Measurements from ENCODE around the gene TMBIM1. TPM values are rescaled to one million over a fixed set of nuclear protein-coding genes. Genes with fewer than 3 reads are reported as not detected.
"Not testable (repeated sequence)": the region's sequence is repeated elsewhere in the genome, so short reads cannot be mapped to it uniquely, and the experiment has no call there.

Gene TMBIM1
- total RNA-seq, 5 donors from 2014 or later (not counting 1 experiment from before 2014, with no cell fraction given): 78.8 to 166 (median 144) TPM

DNA sequence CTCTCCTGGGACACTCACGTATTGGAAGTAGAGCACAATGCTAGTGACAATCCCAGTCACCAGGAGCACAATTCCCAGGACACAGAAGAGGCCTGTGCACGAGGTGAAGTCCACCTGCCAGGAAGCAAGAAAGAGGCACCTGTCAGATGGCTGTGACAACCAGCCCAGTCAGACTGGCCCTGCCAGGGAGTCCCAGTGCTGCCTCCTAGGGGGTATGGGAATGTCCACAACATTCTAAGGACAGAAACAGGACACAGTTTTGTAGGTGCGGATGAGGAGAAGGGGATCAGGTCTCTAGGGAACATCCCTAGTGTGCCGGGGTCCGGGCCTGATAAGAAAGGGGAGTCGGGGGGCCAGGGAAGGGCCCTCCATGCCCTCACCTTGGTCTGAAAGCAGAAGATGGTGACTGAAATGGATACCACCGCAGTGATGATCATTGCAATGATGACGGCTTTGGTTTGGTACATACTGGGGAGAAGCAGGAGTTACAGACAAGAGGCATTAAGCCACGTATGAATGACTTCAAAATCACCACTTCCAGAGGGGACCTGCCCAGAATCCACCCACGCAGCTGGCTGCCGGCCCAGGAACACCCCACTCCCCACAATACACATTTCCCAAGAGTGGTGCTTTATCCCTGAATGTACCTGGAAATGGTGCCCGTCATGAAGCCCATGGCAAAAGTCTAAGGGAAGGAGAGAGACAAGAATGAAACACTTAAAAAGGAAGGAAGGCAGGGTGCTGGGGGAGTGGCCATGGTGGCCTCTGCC lies 15.1 kb downstream of the TMBIM1 start:
- DNase-seq: no peak
- Mint-ChIP-seq H3K4me3 (peak overlapping the region in 1 of 3 donors; percentile 13), H3K36me3 (peaks cover 44% of the 10 kb centered on the region), H3K27me3 (no peaks in the 10 kb centered on the region), H3K4me1 (peaks cover 26 to 38% (median 28%) of the 10 kb centered on the region in 3 donors), H3K9me3 (no peaks in the 10 kb centered on the region), H3K27ac (peak overlapping the region; percentile 49 to 64)
- Histone ChIP-seq H3K27ac (ENCODE audit: low read length) (no peak overlapping the region), H3K4me3 (ENCODE audit: control insufficient read depth in 1 of 2, extremely low read depth in 1 of 2, low read length in 1 of 2) (no peak overlapping the region), H3K27me3 (replicated peaks in 1 of 2; ENCODE audit: control insufficient read depth in 2 of 2, extremely low read depth in 1 of 2, insufficient read depth in 2 of 2, low read length in 1 of 2) (no peaks in the 10 kb centered on the region), H3K36me3 (ENCODE audit: control insufficient read depth in 2 of 2, extremely low read depth in 1 of 2, insufficient read depth in 1 of 2, low read length in 1 of 2) (peaks cover 27 to 89% of the 10 kb centered on the region in 2 donors), H3K9me3 (no peaks in the 10 kb centered on the region), H3K4me1 (ENCODE audit: control insufficient read depth in 1 of 2, extremely low read depth in 1 of 2, insufficient read depth in 2 of 2, low read length in 2 of 2) (peaks cover 2 to 27% of the 10 kb centered on the region in 2 experiments)
- POLR2A ChIA-PET: no interaction called here
- ATAC-seq (replicated peaks in 1 of 4): no peak
- CTCF ChIA-PET: interaction anchor here in 1 of 2 donors (1.9 kb wide), 1 partner anchor 79 kb away, joined by 4 read pairs; the partner anchor contains the start of gene CATIP
- WGBS (ENCODE audit: insufficient coverage): 95% methylated on average over 8 of the region's 12 CpGs

DNA sequence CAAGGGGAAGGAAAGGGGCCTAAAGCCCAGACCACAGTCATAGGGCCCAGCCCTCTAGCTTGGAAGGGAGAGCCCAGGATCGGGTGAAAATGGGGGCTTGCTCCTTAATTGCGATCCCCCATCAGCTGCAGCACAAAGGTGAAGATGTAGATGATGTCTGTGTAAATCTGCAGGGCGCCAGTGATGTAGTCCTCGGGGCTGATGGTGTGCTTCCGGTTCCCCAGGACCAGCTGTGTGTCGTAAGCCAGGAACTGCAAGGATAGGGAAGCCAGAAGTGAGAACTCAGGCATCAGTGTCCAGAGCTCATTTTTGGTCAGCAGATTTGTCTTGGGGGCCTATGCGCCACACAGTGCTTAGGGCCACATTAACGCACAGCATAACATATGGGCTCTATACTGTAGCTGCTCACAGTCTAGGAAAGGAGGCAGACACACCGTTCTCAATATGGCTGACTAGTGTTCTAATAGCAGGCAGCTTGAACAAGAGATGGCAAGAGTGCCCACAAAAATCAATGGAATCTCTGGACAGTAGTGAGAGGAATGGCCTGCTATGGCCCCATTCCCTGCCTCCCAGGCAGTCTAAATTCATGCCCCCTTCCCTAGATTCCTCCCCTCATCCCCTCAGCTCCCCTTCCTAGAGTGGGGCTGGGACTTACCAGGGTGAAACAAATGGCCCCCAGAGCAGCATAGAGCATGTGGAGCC lies 16.8 kb downstream of the TMBIM1 start:
- POLR2A ChIA-PET: interaction anchor here (0.6 to 3.3 kb wide), 3 partner anchors 11 to 38 kb away, joined by 4 to 10 read pairs (median 4); no protein-coding TSS in a partner anchor
- ATAC-seq (replicated peaks in 1 of 4) (no peak), DNase-seq (no peak)
- H3K27me3 ChIP-seq (replicated peaks in 1 of 2; ENCODE audit: control insufficient read depth in 2 of 2, extremely low read depth in 1 of 2, insufficient read depth in 2 of 2, low read length in 1 of 2): no peaks in the 10 kb centered on the region
- no peak overlapping the region for H3K4me3 Mint-ChIP-seq
- H3K9me3 ChIP-seq: no peaks in the 10 kb centered on the region
- no peak overlapping the region for H3K4me3 ChIP-seq (ENCODE audit: control insufficient read depth in 1 of 2, extremely low read depth in 1 of 2, low read length in 1 of 2)
- CTCF ChIA-PET: interaction anchor here (0.5 to 6.4 kb wide), 14 partner anchors 10 to 572 kb away, joined by 3 to 54 read pairs (median 4); partner anchors contain the start of gene CATIP (in 2 of the 2)
- H3K4me1 Mint-ChIP-seq: peaks cover 38 to 49% (median 38%) of the 10 kb centered on the region in 3 donors
- H3K36me3 Mint-ChIP-seq: peaks cover 40% of the 10 kb centered on the region
- 97% methylated on average over 9 of the region's 9 CpGs for WGBS (ENCODE audit: insufficient coverage)
- peaks cover 13 to 35% of the 10 kb centered on the region in 2 experiments for H3K4me1 ChIP-seq (ENCODE audit: control insufficient read depth in 1 of 2, extremely low read depth in 1 of 2, insufficient read depth in 2 of 2, low read length in 2 of 2)
- no peaks in the 10 kb centered on the region for H3K27me3 Mint-ChIP-seq
- peaks cover 19 to 77% of the 10 kb centered on the region in 2 donors for H3K36me3 ChIP-seq (ENCODE audit: control insufficient read depth in 2 of 2, extremely low read depth in 1 of 2, insufficient read depth in 1 of 2, low read length in 1 of 2)
- no peaks in the 10 kb centered on the region for H3K9me3 Mint-ChIP-seq
- no peak overlapping the region for H3K27ac ChIP-seq (ENCODE audit: low read length)
- H3K27ac Mint-ChIP-seq: peak overlapping the region; percentile 11 to 79

DNA sequence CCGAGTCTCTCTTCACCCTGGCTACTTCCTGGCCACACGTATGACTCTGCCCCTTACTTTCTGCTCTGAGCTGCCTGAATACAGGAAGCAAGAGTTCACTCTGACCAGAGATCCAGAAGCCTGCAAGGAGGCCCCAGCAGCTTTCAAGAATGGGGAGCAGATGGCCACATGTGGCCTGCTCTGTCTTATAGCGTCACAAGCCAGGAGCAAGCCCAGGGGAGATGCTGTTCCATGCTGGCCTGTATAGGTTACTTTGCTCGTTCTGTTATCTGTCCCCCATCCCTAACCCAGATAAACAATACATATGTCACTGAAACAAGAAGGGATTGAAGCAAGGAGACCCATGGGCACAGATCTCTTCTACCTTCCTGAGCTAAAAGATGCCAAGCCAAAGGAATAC lies 17.7 kb downstream of the TMBIM1 start:
- POLR2A ChIA-PET: interaction anchor here (0.5 to 3.3 kb wide), 3 partner anchors 12 to 209 kb away, joined by 4 to 10 read pairs (median 8); no protein-coding TSS in a partner anchor
- Histone ChIP-seq H3K4me3 (ENCODE audit: control insufficient read depth in 1 of 2, extremely low read depth in 1 of 2, low read length in 1 of 2) (no peak overlapping the region), H3K4me1 (ENCODE audit: control insufficient read depth in 1 of 2, extremely low read depth in 1 of 2, insufficient read depth in 2 of 2, low read length in 2 of 2) (peaks cover 13 to 36% of the 10 kb centered on the region in 2 experiments), H3K27me3 (replicated peaks in 1 of 2; ENCODE audit: control insufficient read depth in 2 of 2, extremely low read depth in 1 of 2, insufficient read depth in 2 of 2, low read length in 1 of 2) (no peaks in the 10 kb centered on the region), H3K27ac (ENCODE audit: low read length) (no peak overlapping the region), H3K9me3 (no peaks in the 10 kb centered on the region), H3K36me3 (ENCODE audit: control insufficient read depth in 2 of 2, extremely low read depth in 1 of 2, insufficient read depth in 1 of 2, low read length in 1 of 2) (peaks cover 17 to 67% of the 10 kb centered on the region in 2 donors)
- Mint-ChIP-seq H3K36me3 (peaks cover 33% of the 10 kb centered on the region), H3K4me3 (no peak overlapping the region), H3K4me1 (peaks cover 30 to 52% (median 40%) of the 10 kb centered on the region in 3 donors), H3K9me3 (no peaks in the 10 kb centered on the region), H3K27me3 (no peaks in the 10 kb centered on the region), H3K27ac (peak overlapping the region; percentile 64 to 79)
- ATAC-seq (replicated peaks in 1 of 4) (no peak), DNase-seq (no peak)
- 86% methylated on average over 4 of the region's 4 CpGs for WGBS (ENCODE audit: insufficient coverage)
- CTCF ChIA-PET: interaction anchor here (1.0 to 6.4 kb wide), 7 partner anchors 11 to 573 kb away, joined by 4 to 54 read pairs (median 5); partner anchors contain the start of gene CATIP (in 1 of the 2)

DNA sequence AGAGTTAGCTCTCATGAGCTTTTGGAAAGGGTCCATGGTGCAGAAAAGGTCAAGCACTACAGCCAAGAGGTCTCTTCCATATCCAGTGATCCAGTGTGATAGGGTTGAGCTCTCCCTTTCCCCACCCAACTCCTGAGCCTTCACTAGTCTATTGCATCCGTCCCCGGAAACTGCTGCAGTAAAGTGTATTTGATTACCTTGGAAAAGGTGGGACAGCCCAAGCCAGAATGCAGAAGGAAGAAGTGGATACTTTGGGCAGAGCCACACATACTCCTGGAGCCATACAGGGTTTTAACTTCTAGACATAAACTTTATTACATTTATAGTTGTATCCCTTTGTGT lies 18.4 kb downstream of the TMBIM1 start:
- Mint-ChIP-seq H3K4me3 (no peak overlapping the region), H3K27ac (peak overlapping the region; percentile 64 to 82), H3K36me3 (peaks cover 35% of the 10 kb centered on the region), H3K4me1 (peaks cover 36 to 56% (median 44%) of the 10 kb centered on the region in 3 donors), H3K27me3 (no peaks in the 10 kb centered on the region), H3K9me3 (no peaks in the 10 kb centered on the region)
- Histone ChIP-seq H3K27ac (ENCODE audit: low read length) (no peak overlapping the region), H3K4me1 (ENCODE audit: control insufficient read depth in 1 of 2, extremely low read depth in 1 of 2, insufficient read depth in 2 of 2, low read length in 2 of 2) (peaks cover 18 to 36% of the 10 kb centered on the region in 2 experiments), H3K36me3 (ENCODE audit: control insufficient read depth in 2 of 2, extremely low read depth in 1 of 2, insufficient read depth in 1 of 2, low read length in 1 of 2) (peaks cover 10 to 60% of the 10 kb centered on the region in 2 donors), H3K4me3 (ENCODE audit: control insufficient read depth in 1 of 2, extremely low read depth in 1 of 2, low read length in 1 of 2) (no peak overlapping the region), H3K9me3 (no peaks in the 10 kb centered on the region), H3K27me3 (replicated peaks in 1 of 2; ENCODE audit: control insufficient read depth in 2 of 2, extremely low read depth in 1 of 2, insufficient read depth in 2 of 2, low read length in 1 of 2) (no peaks in the 10 kb centered on the region)
- no CpG with 5 or more reads among the region's 2 CpGs for WGBS (ENCODE audit: insufficient coverage)
- ATAC-seq (replicated peaks in 1 of 4) (no peak), DNase-seq (no peak)
- CTCF ChIA-PET: interaction anchor here (0.6 to 6.4 kb wide), 16 partner anchors 11 to 414 kb away, joined by 5 to 54 read pairs (median 8); partner anchors contain the start of genes CATIP (in 2 of the 2) and TMBIM1 (in 1 of the 2)
- POLR2A ChIA-PET: interaction anchor here (0.5 to 3.3 kb wide), 3 partner anchors 12 to 89 kb away, joined by 3 to 10 read pairs (median 7); no protein-coding TSS in a partner anchor

GRCh38 chr2:218273214-218273907 lies 18.9 kb downstream of the TMBIM1 start:
- H3K27me3 Mint-ChIP-seq; H3K27me3 ChIP-seq (replicated peaks in 1 of 2; ENCODE audit: control insufficient read depth in 2 of 2, extremely low read depth in 1 of 2, insufficient read depth in 2 of 2, low read length in 1 of 2); ATAC-seq (replicated peaks in 1 of 4); H3K9me3 ChIP-seq; H3K4me3 Mint-ChIP-seq; DNase-seq; H3K9me3 Mint-ChIP-seq; H3K4me3 ChIP-seq (ENCODE audit: control insufficient read depth in 1 of 2, extremely low read depth in 1 of 2, low read length in 1 of 2): not testable (repeated sequence)
- ChIA-PET POLR2A (interaction anchor here (0.5 to 3.3 kb wide), 6 partner anchors 12 to 90 kb away, joined by 3 to 10 read pairs (median 4); no protein-coding TSS in a partner anchor), CTCF (interaction anchor here (0.6 to 6.4 kb wide), 22 partner anchors 12 to 414 kb away, joined by 3 to 54 read pairs (median 6); partner anchors contain the start of genes CATIP (in 2 of the 2) and TMBIM1 (in 1 of the 2))
- Histone ChIP-seq H3K36me3 (ENCODE audit: control insufficient read depth in 2 of 2, extremely low read depth in 1 of 2, insufficient read depth in 1 of 2, low read length in 1 of 2) (peaks cover 9 to 55% of the 10 kb centered on the region in 2 donors), H3K4me1 (ENCODE audit: control insufficient read depth in 1 of 2, extremely low read depth in 1 of 2, insufficient read depth in 2 of 2, low read length in 2 of 2) (peaks cover 18 to 40% of the 10 kb centered on the region in 2 experiments), H3K27ac (ENCODE audit: low read length) (peak overlapping the region; percentile 43)
- Mint-ChIP-seq H3K4me1 (peaks cover 37 to 57% (median 46%) of the 10 kb centered on the region in 3 donors), H3K27ac (peak overlapping the region; percentile 64 to 82), H3K36me3 (peaks cover 35% of the 10 kb centered on the region)
- WGBS (ENCODE audit: insufficient coverage): 94% methylated on average over 2 of the region's 8 CpGs
